ENCODE measurements around the gene CLEC10A.

CLEC10A gene

DNA sequence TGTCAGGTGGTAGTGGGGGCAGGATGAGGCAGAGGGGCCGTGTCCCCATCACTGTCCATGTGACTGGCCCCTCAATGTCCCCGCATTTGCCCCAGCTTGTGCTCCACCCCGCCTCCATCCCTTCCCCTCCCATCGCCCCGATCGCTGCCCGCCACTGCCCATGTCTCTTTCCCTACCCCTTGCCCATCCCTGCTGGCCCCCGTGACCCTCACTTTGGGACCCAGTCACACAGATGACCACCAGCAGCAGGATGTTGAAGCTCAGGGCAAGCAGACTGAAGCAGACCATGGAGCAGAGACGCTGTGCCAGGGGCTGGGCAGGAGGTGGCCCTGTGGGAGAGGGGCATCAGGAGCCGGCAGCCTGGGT lies 28.5 kb upstream of the CLEC10A start:
- Histone ChIP-seq H3K23ac (ENCODE audit: low read length in 2 of 2) (no peak overlapping the region), H3K14ac (ENCODE audit: low read length in 2 of 2) (no peak overlapping the region), H3K36me3 (ENCODE audit: control insufficient read depth in 1 of 2, insufficient read depth in 2 of 2, low read depth in 1 of 2, low read length in 2 of 2) (no peaks in the 10 kb centered on the region), H4K91ac (ENCODE audit: low read length) (no peak overlapping the region), H2BK5ac (ENCODE audit: low read depth, low read length, poor library complexity, severe bottlenecking) (no peak overlapping the region), H3K18ac (ENCODE audit: low read depth in 1 of 2, low read length in 2 of 2) (no peak overlapping the region), H3K4me1 (ENCODE audit: control insufficient read depth, insufficient read depth, low read depth, low read length) (peaks cover 3% of the 10 kb centered on the region), H3K4me3 (ENCODE audit: insufficient read depth in 1 of 2, low read depth in 1 of 2, low read length in 2 of 2) (no peak overlapping the region), H2BK12ac (ENCODE audit: low read length in 2 of 2) (no peak overlapping the region), H3K27me3 (ENCODE audit: control insufficient read depth in 1 of 2, insufficient read depth in 1 of 2, low read length in 2 of 2) (peaks cover 0 to 70% of the 10 kb centered on the region in 2 experiments), H3K9ac (ENCODE audit: low read length) (no peak overlapping the region), H2AFZ (ENCODE audit: low read depth, low read length) (no peak overlapping the region), H3K4me2 (ENCODE audit: low read length, poor library complexity, severe bottlenecking) (no peak overlapping the region), H3K9me3 (ENCODE audit: control insufficient read depth, low read length) (no peaks in the 10 kb centered on the region), H2BK15ac (ENCODE audit: low read depth, poor library complexity, severe bottlenecking) (no peak overlapping the region), H2BK120ac (ENCODE audit: low read depth, low read length) (no peak overlapping the region), H4K8ac (ENCODE audit: low read length) (no peak overlapping the region), H2AK5ac (ENCODE audit: low read length, severe bottlenecking) (no peak overlapping the region), H3K79me1 (replicated peaks; ENCODE audit: low read length, poor library complexity, severe bottlenecking) (no peaks in the 10 kb centered on the region), H3K4ac (ENCODE audit: low read depth in 1 of 2, low read length in 2 of 2) (no peak overlapping the region), H3K27ac (ENCODE audit: low read length, poor library complexity, severe bottlenecking) (no peak overlapping the region)
- WGBS, result 86% methylated on average over 8 of the region's 10 CpGs
- no peak for DNase-seq

- Histone ChIP-seq H3K4me3 (ENCODE audit: insufficient read depth in 1 of 2, low read depth in 1 of 2, low read length in 2 of 2) (no peak overlapping the region), H2BK15ac (ENCODE audit: low read depth, poor library complexity, severe bottlenecking) (no peak overlapping the region), H2AFZ (ENCODE audit: low read depth, low read length) (no peak overlapping the region), H3K18ac (ENCODE audit: low read depth in 1 of 2, low read length in 2 of 2) (no peak overlapping the region), H3K14ac (ENCODE audit: low read length in 2 of 2) (no peak overlapping the region), H3K23ac (ENCODE audit: low read length in 2 of 2) (no peak overlapping the region), H3K4ac (ENCODE audit: low read depth in 1 of 2, low read length in 2 of 2) (no peak overlapping the region), H3K9ac (ENCODE audit: low read length) (no peak overlapping the region), H2BK12ac (ENCODE audit: low read length in 2 of 2) (no peak overlapping the region), H2BK5ac (ENCODE audit: low read depth, low read length, poor library complexity, severe bottlenecking) (no peak overlapping the region), H4K8ac (ENCODE audit: low read length) (no peak overlapping the region), H3K79me1 (replicated peaks; ENCODE audit: low read length, poor library complexity, severe bottlenecking) (no peaks in the 10 kb centered on the region), H4K91ac (ENCODE audit: low read length) (no peak overlapping the region), H3K27ac (ENCODE audit: low read length, poor library complexity, severe bottlenecking) (no peak overlapping the region), H3K36me3 (ENCODE audit: control insufficient read depth in 1 of 2, insufficient read depth in 2 of 2, low read depth in 1 of 2, low read length in 2 of 2) (no peaks in the 10 kb centered on the region), H2AK5ac (ENCODE audit: low read length, severe bottlenecking) (no peak overlapping the region), H3K4me2 (ENCODE audit: low read length, poor library complexity, severe bottlenecking) (no peak overlapping the region), H3K27me3 (ENCODE audit: control insufficient read depth in 1 of 2, insufficient read depth in 1 of 2, low read length in 2 of 2) (peaks cover 5 to 70% of the 10 kb centered on the region in 2 experiments), H2BK120ac (ENCODE audit: low read depth, low read length) (no peak overlapping the region), H3K4me1 (ENCODE audit: control insufficient read depth, insufficient read depth, low read depth, low read length) (peaks cover 3% of the 10 kb centered on the region), H3K9me3 (ENCODE audit: control insufficient read depth, low read length) (no peaks in the 10 kb centered on the region)
- WGBS, result 78% methylated on average over 32 of the region's 32 CpGs
- no peak for DNase-seq
These were observed 27.9 kb upstream of the CLEC10A start for GRCh38 chr17:7107795-7108559.

DNA sequence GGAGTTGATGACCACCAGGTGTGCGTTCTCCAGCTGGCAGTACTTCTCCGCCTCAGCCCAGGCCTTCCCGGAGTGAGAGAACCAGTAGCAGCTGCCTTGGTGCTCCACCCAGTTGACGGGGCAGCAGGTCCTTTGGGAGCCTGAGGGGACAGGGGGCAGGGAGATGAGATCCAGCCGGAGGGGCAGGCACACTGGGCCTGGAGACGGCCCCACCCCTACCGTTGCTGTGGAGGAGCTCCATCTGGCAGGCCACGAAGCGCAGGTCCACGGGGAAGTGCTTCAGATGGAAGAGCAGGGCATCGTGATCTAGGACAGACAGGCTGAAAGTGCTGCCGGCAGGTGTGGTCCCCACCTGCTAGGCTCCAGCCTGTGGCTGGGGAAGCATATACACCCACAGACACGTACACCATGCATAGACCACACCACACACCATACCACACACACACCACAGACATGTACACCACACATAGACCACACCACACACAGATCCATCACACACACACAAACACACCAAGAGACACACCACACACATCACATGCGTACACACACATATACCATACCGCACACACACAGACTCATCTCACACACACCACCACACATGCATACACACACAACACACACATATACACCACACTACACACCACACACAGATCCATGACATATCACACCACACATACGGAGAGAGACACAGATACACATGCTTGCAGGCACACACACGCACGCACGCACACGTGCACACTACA lies 27.1 kb upstream of the CLEC10A start:
- Histone ChIP-seq H3K79me1 (replicated peaks; ENCODE audit: low read length, poor library complexity, severe bottlenecking) (no peaks in the 10 kb centered on the region), H3K27me3 (ENCODE audit: control insufficient read depth in 1 of 2, insufficient read depth in 1 of 2, low read length in 2 of 2) (peaks cover 13 to 70% of the 10 kb centered on the region in 2 experiments), H2AK5ac (ENCODE audit: low read length, severe bottlenecking) (no peak overlapping the region), H3K4me3 (ENCODE audit: insufficient read depth in 1 of 2, low read depth in 1 of 2, low read length in 2 of 2) (no peak overlapping the region), H2BK15ac (ENCODE audit: low read depth, poor library complexity, severe bottlenecking) (no peak overlapping the region), H3K4me2 (ENCODE audit: low read length, poor library complexity, severe bottlenecking) (no peak overlapping the region), H3K4me1 (ENCODE audit: control insufficient read depth, insufficient read depth, low read depth, low read length) (peaks cover 3% of the 10 kb centered on the region), H3K14ac (ENCODE audit: low read length in 2 of 2) (no peak overlapping the region), H4K91ac (ENCODE audit: low read length) (no peak overlapping the region), H2BK12ac (ENCODE audit: low read length in 2 of 2) (no peak overlapping the region), H3K9ac (ENCODE audit: low read length) (no peak overlapping the region), H2AFZ (ENCODE audit: low read depth, low read length) (no peak overlapping the region), H4K8ac (ENCODE audit: low read length) (no peak overlapping the region), H3K36me3 (ENCODE audit: control insufficient read depth in 1 of 2, insufficient read depth in 2 of 2, low read depth in 1 of 2, low read length in 2 of 2) (no peaks in the 10 kb centered on the region), H3K27ac (ENCODE audit: low read length, poor library complexity, severe bottlenecking) (no peak overlapping the region), H2BK5ac (ENCODE audit: low read depth, low read length, poor library complexity, severe bottlenecking) (no peak overlapping the region), H2BK120ac (ENCODE audit: low read depth, low read length) (no peak overlapping the region), H3K9me3 (ENCODE audit: control insufficient read depth, low read length) (no peaks in the 10 kb centered on the region), H3K18ac (ENCODE audit: low read depth in 1 of 2, low read length in 2 of 2) (no peak overlapping the region), H3K23ac (ENCODE audit: low read length in 2 of 2) (no peak overlapping the region), H3K4ac (ENCODE audit: low read depth in 1 of 2, low read length in 2 of 2) (no peak overlapping the region)
- WGBS, result 86% methylated on average over 20 of the region's 20 CpGs
- no peak for DNase-seq

DNA sequence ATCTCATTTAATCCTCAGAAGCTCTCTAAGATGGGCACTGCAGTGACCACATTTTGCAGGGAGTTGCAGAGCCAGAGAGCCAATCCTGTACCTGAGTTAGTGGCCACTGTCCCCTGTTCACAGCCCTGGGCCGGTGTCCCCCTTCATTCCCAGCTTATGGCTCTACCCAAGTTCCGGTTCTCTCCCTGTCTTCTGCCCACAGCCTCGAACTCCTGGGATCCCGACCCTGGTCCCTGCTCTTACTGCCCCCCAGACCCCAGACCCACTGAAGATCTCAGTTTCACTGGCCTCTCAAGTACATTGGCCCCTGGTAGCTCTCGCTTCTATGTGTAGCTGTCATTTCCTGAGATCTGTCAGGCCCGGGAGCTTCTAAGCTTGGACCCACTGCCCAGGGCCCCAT lies 22.4 kb upstream of the CLEC10A start:
- H3K23ac ChIP-seq (ENCODE audit: low read length in 2 of 2), result no peak overlapping the region
- 77% methylated on average over 6 of the region's 6 CpGs for WGBS

More for the DNA sequence above, 22.4 kb upstream of the CLEC10A start:
- no peak overlapping the region for H3K9ac ChIP-seq (ENCODE audit: low read length)
- H3K27ac ChIP-seq (ENCODE audit: low read length, poor library complexity, severe bottlenecking), result no peak overlapping the region
- H3K4me2 ChIP-seq (ENCODE audit: low read length, poor library complexity, severe bottlenecking), result no peak overlapping the region
- H3K14ac ChIP-seq (ENCODE audit: low read length in 2 of 2), result no peak overlapping the region
- H2BK12ac ChIP-seq (ENCODE audit: low read length in 2 of 2), result no peak overlapping the region
- no peak overlapping the region for H3K18ac ChIP-seq (ENCODE audit: low read depth in 1 of 2, low read length in 2 of 2)
- no peak for DNase-seq
- no peak overlapping the region for H2BK5ac ChIP-seq (ENCODE audit: low read depth, low read length, poor library complexity, severe bottlenecking)
- no peaks in the 10 kb centered on the region for H3K4me1 ChIP-seq (ENCODE audit: control insufficient read depth, insufficient read depth, low read depth, low read length)
- H4K91ac ChIP-seq (ENCODE audit: low read length), result no peak overlapping the region
- no peaks in the 10 kb centered on the region for H3K36me3 ChIP-seq (ENCODE audit: control insufficient read depth in 1 of 2, insufficient read depth in 2 of 2, low read depth in 1 of 2, low read length in 2 of 2)
- no peak overlapping the region for H3K4me3 ChIP-seq (ENCODE audit: insufficient read depth in 1 of 2, low read depth in 1 of 2, low read length in 2 of 2)
- H2AFZ ChIP-seq (ENCODE audit: low read depth, low read length), result no peak overlapping the region
- no peak overlapping the region for H2AK5ac ChIP-seq (ENCODE audit: low read length, severe bottlenecking)
- H2BK15ac ChIP-seq (ENCODE audit: low read depth, poor library complexity, severe bottlenecking), result no peak overlapping the region
- H3K4ac ChIP-seq (ENCODE audit: low read depth in 1 of 2, low read length in 2 of 2), result no peak overlapping the region
- no peaks in the 10 kb centered on the region for H3K79me1 ChIP-seq (replicated peaks; ENCODE audit: low read length, poor library complexity, severe bottlenecking)
- no peak overlapping the region for H2BK120ac ChIP-seq (ENCODE audit: low read depth, low read length)
- H3K27me3 ChIP-seq (ENCODE audit: control insufficient read depth in 1 of 2, insufficient read depth in 1 of 2, low read length in 2 of 2), result peaks cover 25 to 60% of the 10 kb centered on the region in 2 experiments
- no peak overlapping the region for H4K8ac ChIP-seq (ENCODE audit: low read length)
- H3K9me3 ChIP-seq (ENCODE audit: control insufficient read depth, low read length), result no peaks in the 10 kb centered on the region
